B cell (primary cell): ENCODE results near the gene MTPN.

Source experiments
- CTCF ChIP-seq: fragments of 200-600 bp; IDR thresholded peaks from one replicate; pipeline ENCODE4 v1.8.0; 2022; ENCODE audit warnings: antibody characterized with exemption, mild to moderate bottlenecking
- EZH2 ChIP-seq: IDR thresholded peaks from 2 replicates; pipeline ENCODE4 v1.6.1; 2012; ENCODE audit warnings: borderline replicate concordance, low read depth, mild to moderate bottlenecking, moderate library complexity, low read length; ENCODE audit not compliant: insufficient read depth, poor library complexity, severe bottlenecking

- no peak for TF ChIP-seq CTCF
- no peak for TF ChIP-seq EZH2
These were observed 13.1 kb upstream of the MTPN start for GRCh38 chr7:135990258-135990657.
